GM12892 (cell line): Measurements from ENCODE around the gene CLEC16A.

Experiments
- POLR2A ChIP-seq: IDR thresholded peaks from 2 replicates; pipeline ENCODE4 v1.6.1; 2011; ENCODE audit warnings: low read depth, low read length, control low read depth
- POLR2AphosphoS5 ChIP-seq: IDR thresholded peaks from 2 replicates; pipeline ENCODE4 v1.6.1; 2011; ENCODE audit warnings: low read depth, low read length, control low read depth
- TAF1 ChIP-seq: IDR thresholded peaks from 2 replicates; pipeline ENCODE4 v1.6.1; 2011; ENCODE audit warnings: low read depth, mild to moderate bottlenecking, control low read depth, low read length, borderline replicate concordance

DNA sequence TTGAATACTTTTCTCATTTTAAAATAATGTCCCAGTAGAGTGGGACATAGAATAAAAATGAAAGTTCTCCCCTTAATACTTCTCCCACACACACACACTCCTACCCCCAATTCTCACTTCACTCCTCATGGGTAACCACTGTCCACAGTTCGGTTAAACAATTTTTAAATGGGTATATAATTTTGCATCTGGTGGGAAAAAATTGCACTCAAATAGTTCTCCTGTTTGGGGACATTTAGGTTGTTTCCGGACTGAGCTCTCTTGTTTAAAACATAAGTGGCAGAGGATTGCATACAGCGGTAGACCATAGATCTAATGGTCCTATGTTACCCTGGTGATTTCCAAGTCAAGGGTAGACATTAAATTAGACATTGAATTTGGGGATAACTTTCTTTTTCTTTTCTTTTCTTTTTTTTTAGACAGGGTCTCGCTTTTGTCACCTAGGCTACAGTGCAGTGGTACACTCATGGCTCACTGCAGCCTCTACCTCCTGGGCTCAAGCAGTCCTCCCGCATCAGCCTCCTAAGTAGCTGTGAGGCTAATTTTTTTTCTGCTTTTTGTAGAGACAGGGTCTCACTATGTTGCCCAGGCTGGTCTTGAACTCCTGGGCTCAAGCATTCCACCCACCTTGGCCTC lies 173.3 kb downstream of the CLEC16A start:
- no peak for TF ChIP-seq TAF1
- no peak for TF ChIP-seq POLR2AphosphoS5
- no peak for TF ChIP-seq POLR2A
